GM12874 (cell line): ENCODE results near the gene SORCS3.

ENCODE experiments used
- TF ChIP-seq, protein P1 (sequence below): IDR thresholded peaks from 2 replicates; pipeline ENCODE4 v1.5.1; 2011; ENCODE audit warnings: low read depth, mild to moderate bottlenecking, control low read depth, low read length, moderate library complexity; ENCODE audit not compliant: insufficient read depth

The SORCS3 gene

DNA sequence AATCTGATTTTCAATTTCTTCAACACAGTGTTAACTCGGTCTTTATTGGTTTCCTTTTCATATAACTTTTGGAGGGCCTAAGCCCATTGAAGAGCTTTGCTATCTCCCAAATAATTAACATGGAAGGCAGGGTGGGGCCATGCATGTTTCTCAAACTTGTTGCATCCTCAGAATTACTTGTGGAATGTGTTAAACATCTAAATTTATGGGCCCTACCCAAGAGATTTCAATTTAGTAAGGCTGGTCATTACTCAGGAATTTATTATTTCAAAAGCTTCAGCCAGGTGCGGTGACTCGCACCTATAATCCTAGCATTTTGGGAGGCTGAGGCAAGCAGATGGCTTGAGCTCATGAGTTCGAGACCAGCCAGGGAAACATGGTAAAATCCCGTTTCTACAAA, 208.9 kb downstream of the SORCS3 start:
- TF ChIP-seq, protein P1, sequence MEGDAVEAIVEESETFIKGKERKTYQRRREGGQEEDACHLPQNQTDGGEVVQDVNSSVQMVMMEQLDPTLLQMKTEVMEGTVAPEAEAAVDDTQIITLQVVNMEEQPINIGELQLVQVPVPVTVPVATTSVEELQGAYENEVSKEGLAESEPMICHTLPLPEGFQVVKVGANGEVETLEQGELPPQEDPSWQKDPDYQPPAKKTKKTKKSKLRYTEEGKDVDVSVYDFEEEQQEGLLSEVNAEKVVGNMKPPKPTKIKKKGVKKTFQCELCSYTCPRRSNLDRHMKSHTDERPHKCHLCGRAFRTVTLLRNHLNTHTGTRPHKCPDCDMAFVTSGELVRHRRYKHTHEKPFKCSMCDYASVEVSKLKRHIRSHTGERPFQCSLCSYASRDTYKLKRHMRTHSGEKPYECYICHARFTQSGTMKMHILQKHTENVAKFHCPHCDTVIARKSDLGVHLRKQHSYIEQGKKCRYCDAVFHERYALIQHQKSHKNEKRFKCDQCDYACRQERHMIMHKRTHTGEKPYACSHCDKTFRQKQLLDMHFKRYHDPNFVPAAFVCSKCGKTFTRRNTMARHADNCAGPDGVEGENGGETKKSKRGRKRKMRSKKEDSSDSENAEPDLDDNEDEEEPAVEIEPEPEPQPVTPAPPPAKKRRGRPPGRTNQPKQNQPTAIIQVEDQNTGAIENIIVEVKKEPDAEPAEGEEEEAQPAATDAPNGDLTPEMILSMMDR, result no peak

DNA sequence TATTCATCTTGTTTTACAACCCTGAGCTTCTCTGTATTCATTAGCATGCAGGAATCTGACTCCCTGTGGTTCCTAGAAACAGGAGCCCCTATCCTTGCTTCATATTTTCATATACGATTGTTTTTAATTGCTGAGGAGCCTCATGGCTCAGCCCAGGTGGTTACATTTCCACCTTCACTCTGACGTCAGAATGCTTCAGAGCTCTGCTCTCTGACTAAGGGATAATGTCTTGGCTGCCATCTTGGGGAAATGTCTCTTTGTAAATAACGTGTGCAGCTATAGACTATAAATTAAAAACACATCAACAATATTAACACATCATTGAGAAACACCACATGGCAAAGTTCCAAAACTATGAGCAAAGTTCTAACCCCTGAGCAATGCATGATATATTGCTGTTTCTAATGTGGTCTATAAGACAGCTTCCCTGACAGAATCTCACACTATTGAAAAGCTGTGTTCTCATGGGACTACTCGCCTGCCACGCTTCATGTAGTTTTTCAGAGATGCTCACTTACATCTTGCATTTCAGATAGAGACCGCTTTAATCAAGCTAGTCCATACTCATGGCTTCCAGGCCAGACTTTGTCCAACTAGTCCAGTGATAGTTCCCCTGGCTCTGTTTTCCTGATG, 227.0 kb downstream of the SORCS3 start:
- TF ChIP-seq, protein P1, result no peak

DNA sequence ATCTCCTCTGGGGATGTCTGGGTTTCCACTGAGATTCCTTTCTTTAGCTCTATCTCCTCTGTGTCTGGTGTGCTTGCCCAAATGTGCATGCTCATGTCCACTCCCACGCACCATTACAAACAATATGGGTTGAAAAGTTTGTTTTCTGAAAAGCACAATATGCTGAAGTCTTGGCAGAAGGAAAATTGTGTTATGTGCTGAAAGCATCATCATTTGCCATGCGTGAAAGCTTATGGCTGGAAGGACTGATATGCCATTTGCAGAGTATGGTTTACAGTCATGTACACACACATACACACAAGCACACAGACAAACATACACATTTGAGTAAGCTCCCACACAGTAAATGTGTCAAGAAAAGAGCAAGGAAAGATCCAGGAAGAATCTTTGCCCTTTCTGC, 231.6 kb downstream of the SORCS3 start:
- TF ChIP-seq, protein P1, result no peak

DNA sequence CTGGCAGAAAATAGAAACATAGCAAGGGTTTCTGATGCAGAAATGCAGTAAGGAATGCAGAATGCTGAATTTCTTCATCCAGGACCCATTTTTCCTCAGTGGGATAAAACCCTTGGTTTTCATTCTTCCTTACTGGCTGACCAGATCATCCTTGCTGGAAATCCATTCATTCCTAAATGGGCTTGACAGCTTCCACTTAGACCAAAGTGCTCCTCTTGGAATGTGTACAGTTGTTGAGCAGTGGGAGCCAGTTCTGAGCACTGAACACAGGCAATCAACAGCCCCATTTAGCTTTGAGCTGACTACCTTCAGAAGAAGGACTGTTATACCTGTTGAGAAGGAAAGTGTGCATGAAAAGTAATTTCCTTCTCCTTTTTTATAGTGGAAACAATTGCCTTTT, 232.1 kb downstream of the SORCS3 start:
- TF ChIP-seq, protein P1, result no peak

DNA sequence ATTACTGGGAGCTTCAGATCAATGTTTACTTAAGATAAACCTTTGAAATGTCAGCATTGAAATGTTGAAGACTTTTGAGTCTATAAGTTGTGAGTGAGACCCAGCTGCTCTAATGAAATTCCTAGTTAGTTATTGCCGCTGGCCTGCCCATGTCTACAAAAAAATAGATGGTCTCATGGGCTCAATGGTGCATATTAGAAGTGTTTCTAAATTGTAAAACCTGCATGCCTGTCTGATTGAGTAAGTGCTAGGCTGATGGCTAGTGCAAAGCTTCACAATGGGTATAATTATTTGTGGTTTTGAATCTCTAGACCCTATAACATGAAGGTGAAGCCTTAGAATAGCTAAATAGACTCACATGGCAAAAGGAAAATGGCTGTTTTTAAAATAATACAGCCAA, 234.5 kb downstream of the SORCS3 start:
- TF ChIP-seq, protein P1, result no peak

DNA sequence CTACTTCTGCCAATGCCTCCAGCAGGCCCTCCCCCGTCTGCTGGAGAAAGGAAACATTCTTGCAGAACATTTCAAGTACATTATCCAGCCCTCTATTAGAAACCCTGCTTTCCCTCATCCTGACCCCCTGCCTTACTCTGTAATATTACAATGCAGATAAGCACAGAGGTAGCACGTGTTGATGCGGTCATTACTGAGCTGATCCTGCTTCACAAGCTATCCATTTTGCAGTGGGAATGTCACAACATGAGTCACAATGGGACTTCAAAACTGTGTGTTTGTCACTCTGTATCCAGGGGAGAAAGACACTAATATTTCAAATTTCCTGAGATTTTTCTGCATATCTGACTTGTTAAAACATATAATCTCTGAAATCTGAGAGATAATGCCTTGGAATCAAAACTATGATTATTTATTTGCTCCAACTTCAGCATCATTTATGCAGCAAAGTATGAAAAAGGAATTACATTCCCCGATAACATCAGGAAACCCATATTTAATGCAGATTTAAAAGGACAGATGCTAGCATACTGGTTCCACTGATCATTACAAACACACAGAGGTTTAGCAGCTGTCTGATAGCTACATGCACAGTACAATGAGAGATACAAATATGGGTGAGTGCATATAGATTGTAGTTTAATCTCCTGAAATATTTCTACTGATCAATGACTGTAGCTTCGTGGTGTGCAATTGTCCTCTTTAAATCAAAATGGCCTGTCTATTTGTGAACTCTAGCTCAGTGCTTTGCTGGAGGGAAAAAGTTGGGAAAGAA, 239.7 kb downstream of the SORCS3 start:
- TF ChIP-seq, protein P1, result no peak

DNA sequence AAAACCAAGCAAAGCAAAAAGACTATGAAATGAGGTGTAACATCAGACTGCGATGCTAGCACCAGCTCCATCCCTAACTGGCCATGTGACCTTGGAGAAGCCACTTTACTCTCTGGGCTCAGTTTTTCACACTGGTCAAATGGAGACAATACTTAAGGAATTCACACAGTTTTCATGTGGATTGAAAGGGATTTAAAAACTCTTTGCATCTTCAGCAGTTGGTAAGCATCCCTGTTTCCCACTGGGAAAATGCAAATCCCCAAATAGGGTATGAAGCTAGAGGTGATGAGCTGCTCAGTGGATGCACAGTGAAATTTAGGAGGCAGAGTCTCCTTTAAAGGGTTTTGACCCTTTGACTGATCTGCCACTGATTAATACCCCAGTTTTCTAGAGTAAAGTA, 240.7 kb downstream of the SORCS3 start:
- TF ChIP-seq, protein P1, result no peak
